SK-N-SH (cell line): ENCODE results near the gene SOAT2. TPM values are rescaled to one million over a fixed set of nuclear protein-coding genes. Genes with fewer than 3 reads are reported as not detected.

Source experiments
- CTCF ChIA-PET: fragments of 300-600, 350-600 bp; formaldehyde crosslinking; extraction: SDS; loops from one replicate; lab custom pipeline; 2021; lab: Yijun Ruan, JAX
- POLR2A ChIA-PET: fragments of 350-600 bp; sonication (Branson Sonifier 250); formaldehyde crosslinking; extraction: SDS; loops from one replicate; lab custom pipeline; 2020; ENCODE audit warnings: antibody characterized with exemption, inconsistent platforms; lab: Yijun Ruan, JAX
- DNase-seq: peaks from one replicate; pipeline ENCODE4 v3.0.0; 2012
- H2AFZ ChIP-seq: fragments of 200-600 bp; sonication (generic); 2 replicates; pipeline ENCODE4 v1.8.1; 2016; ENCODE audit warnings: antibody characterized with exemption, mild to moderate bottlenecking, low read depth
- H3F3A ChIP-seq: fragments of 200-600 bp; sonication (generic); replicated peaks from 2 replicates; pipeline ENCODE3; 2016; ENCODE audit warnings: antibody characterized with exemption, mild to moderate bottlenecking; ENCODE audit not compliant: insufficient read depth
- H3K27ac ChIP-seq, 2 experiments: fragments of 200-500 bp in 1 of 2; fragments of 200-600 bp in 1 of 2; sonication (Bioruptor generic) in 1 of 2; sonication (generic), shearing (Covaris generic) in 1 of 2; 2 replicates each; pipeline versions ENCODE4 v1.5.1 to v1.6.1; 2014 to 2016; ENCODE audit warnings: low read depth in 2 of 2, inconsistent platforms in 1 of 2, low read length in 1 of 2, mild to moderate bottlenecking in 1 of 2, mixed read lengths in 1 of 2
- H3K27me3 ChIP-seq: fragments of 200-600 bp; sonication (generic), shearing (Covaris generic); 2 replicates; pipeline ENCODE4 v1.6.1; 2016; ENCODE audit warnings: mixed run types; ENCODE audit not compliant: insufficient read depth
- H3K36me3 ChIP-seq, 2 experiments: fragments of 200-500 bp in 1 of 2; fragments of 200-600 bp in 1 of 2; sonication (Bioruptor generic) in 1 of 2; sonication (generic) in 1 of 2; replicated peaks in 1 of 2; 2 replicates each; pipeline versions ENCODE3 to v1.5.1; 2014 to 2016; ENCODE audit warnings: low read length in 1 of 2, mild to moderate bottlenecking in 1 of 2; ENCODE audit not compliant: insufficient read depth in 2 of 2, control insufficient read depth in 1 of 2
- H3K4me1 ChIP-seq, 2 experiments: fragments of 200-500 bp in 1 of 2; fragments of 200-600 bp in 1 of 2; sonication (Bioruptor generic) in 1 of 2; sonication (generic), shearing (Covaris generic) in 1 of 2; 2 replicates each; pipeline versions ENCODE4 v1.5.1 to v1.6.1; 2014 to 2016; ENCODE audit warnings: low read depth in 1 of 2, low read length in 1 of 2, mixed run types in 1 of 2; ENCODE audit not compliant: insufficient read depth in 2 of 2, control insufficient read depth in 1 of 2
- H3K4me2 ChIP-seq: fragments of 200-600 bp; sonication (generic), shearing (Covaris generic); 2 replicates; pipeline ENCODE4 v1.6.1; 2017; ENCODE audit warnings: mixed run types
- H3K4me3 ChIP-seq, 2 experiments: fragments of 200-500 bp in 1 of 2; fragments of 200-600 bp in 1 of 2; sonication (Bioruptor generic) in 1 of 2; sonication (generic), shearing (Covaris generic) in 1 of 2; 2 replicates each; pipeline versions ENCODE4 v1.5.1 to v1.8.1; 2014 to 2016; ENCODE audit warnings: low read depth in 2 of 2, inconsistent platforms in 1 of 2, low read length in 1 of 2, mild to moderate bottlenecking in 1 of 2, mixed read lengths in 1 of 2, moderate library complexity in 1 of 2
- H3K79me2 ChIP-seq: fragments of 200-600 bp; sonication (generic); 2 replicates; pipeline ENCODE4 v1.8.1; 2017; ENCODE audit warnings: mild to moderate bottlenecking; ENCODE audit not compliant: insufficient read depth
- H3K9ac ChIP-seq: fragments of 200-600 bp; sonication (generic); 2 replicates; pipeline ENCODE4 v1.6.1; 2017; ENCODE audit warnings: mixed run types
- H3K9me2 ChIP-seq: fragments of 200-600 bp; sonication (generic); 2 replicates; pipeline ENCODE4 v1.6.1; 2017; ENCODE audit warnings: mixed run types
- H3K9me3 ChIP-seq: fragments of 200-600 bp; sonication (generic); 2 replicates; pipeline ENCODE4 v1.6.1; 2017; ENCODE audit warnings: mixed run types, mild to moderate bottlenecking, moderate library complexity
- H4K20me1 ChIP-seq: fragments of 200-600 bp; sonication (generic); 2 replicates; pipeline ENCODE4 v1.6.1; 2017; ENCODE audit warnings: mild to moderate bottlenecking, mixed run types; ENCODE audit not compliant: insufficient read depth
- CTCF ChIP-seq: fragments of 200-600 bp; sonication (generic); IDR thresholded peaks from 2 replicates; pipeline ENCODE4 v1.6.1; 2017; ENCODE audit warnings: antibody characterized with exemption, mild to moderate bottlenecking, moderate library complexity
- ELF1 ChIP-seq: IDR thresholded peaks from 2 replicates; pipeline ENCODE4 v1.4.0; 2012
- EP300 ChIP-seq, 2 experiments: IDR thresholded peaks; 2 replicates each; pipeline versions ENCODE4 v1.4.0 to v1.6.1; 2012; ENCODE audit warnings: borderline replicate concordance in 1 of 2, low read depth in 1 of 2, low read length in 1 of 2
- FOXJ3 ChIP-seq: sonication (generic); formaldehyde crosslinking; IDR thresholded peaks from 2 replicates; pipeline ENCODE4 v1.5.1; 2020; ENCODE audit warnings: mild to moderate bottlenecking, missing genetic modification reagents
- FOXM1 ChIP-seq: IDR thresholded peaks from 2 replicates; pipeline ENCODE4 v1.4.0; 2012; ENCODE audit warnings: low read depth, mild to moderate bottlenecking
- GABPA ChIP-seq: IDR thresholded peaks from 2 replicates; pipeline ENCODE4 v1.4.0; 2012; ENCODE audit warnings: low read depth, mild to moderate bottlenecking
- GATA2 ChIP-seq: sonication (generic); formaldehyde crosslinking; IDR thresholded peaks from 2 replicates; pipeline ENCODE4 v1.5.0; 2020; ENCODE audit warnings: mild to moderate bottlenecking, missing genetic modification reagents
- MAX ChIP-seq: IDR thresholded peaks from 2 replicates; pipeline ENCODE4 v1.4.0; 2012; ENCODE audit warnings: low read depth
- MEF2A ChIP-seq: IDR thresholded peaks from 2 replicates; pipeline ENCODE4 v1.4.0; 2012; ENCODE audit warnings: low read depth, borderline replicate concordance
- MXI1 ChIP-seq: IDR thresholded peaks from 2 replicates; pipeline ENCODE4 v1.6.1; 2012; ENCODE audit warnings: mild to moderate bottlenecking, low read depth, low read length, improper control_type of control experiment
- NFIC ChIP-seq: IDR thresholded peaks from 2 replicates; pipeline ENCODE4 v1.4.0; 2012; ENCODE audit warnings: borderline replicate concordance
- NRF1 ChIP-seq: IDR thresholded peaks from 2 replicates; pipeline ENCODE4 v1.6.1; 2012; ENCODE audit warnings: low read depth, mild to moderate bottlenecking, low read length
- PBX3 ChIP-seq: IDR thresholded peaks from 2 replicates; pipeline ENCODE4; 2012
- POLR2AphosphoS5 ChIP-seq: IDR thresholded peaks from 2 replicates; pipeline ENCODE4 v1.6.1; 2012; ENCODE audit warnings: low read depth, low read length
- RCOR1 ChIP-seq: fragments of 150-350 bp; IDR thresholded peaks from 2 replicates; pipeline ENCODE4 v1.6.1; 2017; ENCODE audit warnings: antibody characterized with exemption, low read length
- RFX5 ChIP-seq: IDR thresholded peaks from 2 replicates; pipeline ENCODE4 v1.6.1; 2012; ENCODE audit warnings: mild to moderate bottlenecking, improper control_type of control experiment, low read length
- RXRA ChIP-seq: IDR thresholded peaks from 2 replicates; pipeline ENCODE4 v1.4.0; 2012; ENCODE audit warnings: low read depth, mild to moderate bottlenecking, borderline replicate concordance
- SIN3A ChIP-seq: IDR thresholded peaks from 2 replicates; pipeline ENCODE4 v1.6.1; 2012; ENCODE audit warnings: low read depth, mild to moderate bottlenecking, low read length, moderate library complexity, borderline replicate concordance
- TAF1 ChIP-seq: IDR thresholded peaks from 2 replicates; pipeline ENCODE4 v1.6.1; 2012; ENCODE audit warnings: low read depth, mild to moderate bottlenecking, low read length, moderate library complexity, borderline replicate concordance
- TEAD4 ChIP-seq: IDR thresholded peaks from 2 replicates; pipeline ENCODE4 v1.4.0; 2012; ENCODE audit warnings: mild to moderate bottlenecking, borderline replicate concordance; ENCODE audit not compliant: insufficient read depth
- WGBS: methylation state at CpG from one replicate; pipeline ENCODE4 v1.1.6; 2017; ENCODE audit warnings: low lambda C conversion rate; 5-methylcytosine and 5-hydroxymethylcytosine counted together
- polyA plus RNA-seq, 3 experiments: library from polyadenylated mRNA; depleted of rRNA; stranded (reverse); fragments of >200 nt; gene quantifications; 2 replicates each; pipeline ENCODE4 v1.2.3, GENCODE V29; 2012
- TF ChIP-seq, protein P1 (sequence below): fragments of 150-350 bp; IDR thresholded peaks from 2 replicates; pipeline ENCODE4 v1.6.1; 2016; ENCODE audit warnings: mild to moderate bottlenecking, low read depth, low read length
- TF ChIP-seq, protein P2 (sequence below): IDR thresholded peaks from 2 replicates; pipeline ENCODE4 v1.4.0; 2012; ENCODE audit warnings: low read depth, borderline replicate concordance

The SOAT2 gene
- polyA plus RNA-seq, 1 of the 3 experiments (the other 2 are of a cell fraction): 0.18 TPM

DNA sequence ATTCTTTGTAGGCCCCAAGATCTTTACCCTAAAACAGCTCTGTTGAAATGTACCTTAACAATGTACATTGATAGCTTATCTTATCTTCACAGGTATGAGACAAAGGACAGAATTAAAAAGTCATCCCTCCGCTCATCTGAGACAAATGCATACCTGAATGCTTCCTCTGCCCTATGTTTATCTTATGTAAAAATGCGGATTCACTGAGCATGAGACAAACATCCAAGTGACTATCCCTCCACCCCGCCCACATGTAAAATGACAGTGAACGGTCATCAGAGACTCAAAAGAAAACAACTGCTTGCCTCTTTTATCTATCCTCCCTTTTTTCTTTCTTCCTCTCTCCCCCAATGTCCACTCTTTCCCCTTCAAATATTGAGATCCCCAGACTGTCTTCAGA lies 40.1 kb downstream of the SOAT2 start:
- WGBS: 88% methylated on average over 4 of the region's 4 CpGs
- DNase-seq: no peak
- no peak overlapping the region for H3K27ac ChIP-seq
- no peak overlapping the region for H2AFZ ChIP-seq
- no peaks in the 10 kb centered on the region for H4K20me1 ChIP-seq
- ChIA-PET POLR2A (no interaction called here), CTCF (no interaction called here)
- no peak overlapping the region for H3K4me3 ChIP-seq
- H3K9me3 ChIP-seq: no peaks in the 10 kb centered on the region
- H3K27me3 ChIP-seq: no peaks in the 10 kb centered on the region
- H3K4me1 ChIP-seq: no peaks in the 10 kb centered on the region
- no peak for TF ChIP-seq SIN3A
- TF ChIP-seq MAX: no peak
- TF ChIP-seq POLR2AphosphoS5: no peak
- TF ChIP-seq NRF1: no peak
- TF ChIP-seq GATA2 (CRISPR knock-in tag): no peak
- no peak for TF ChIP-seq PBX3
- TF ChIP-seq FOXM1: no peak
- no peak for TF ChIP-seq NFIC
- TF ChIP-seq, all 33 proteins: peak for 0
- Histone ChIP-seq H3K36me3 (no peaks in the 10 kb centered on the region), H3K79me2 (no peaks in the 10 kb centered on the region), H3K9me2 (no peaks in the 10 kb centered on the region), H3K9ac (no peak overlapping the region), H3K4me2 (no peak overlapping the region), H3F3A (peaks cover 7% of the 10 kb centered on the region)

DNA sequence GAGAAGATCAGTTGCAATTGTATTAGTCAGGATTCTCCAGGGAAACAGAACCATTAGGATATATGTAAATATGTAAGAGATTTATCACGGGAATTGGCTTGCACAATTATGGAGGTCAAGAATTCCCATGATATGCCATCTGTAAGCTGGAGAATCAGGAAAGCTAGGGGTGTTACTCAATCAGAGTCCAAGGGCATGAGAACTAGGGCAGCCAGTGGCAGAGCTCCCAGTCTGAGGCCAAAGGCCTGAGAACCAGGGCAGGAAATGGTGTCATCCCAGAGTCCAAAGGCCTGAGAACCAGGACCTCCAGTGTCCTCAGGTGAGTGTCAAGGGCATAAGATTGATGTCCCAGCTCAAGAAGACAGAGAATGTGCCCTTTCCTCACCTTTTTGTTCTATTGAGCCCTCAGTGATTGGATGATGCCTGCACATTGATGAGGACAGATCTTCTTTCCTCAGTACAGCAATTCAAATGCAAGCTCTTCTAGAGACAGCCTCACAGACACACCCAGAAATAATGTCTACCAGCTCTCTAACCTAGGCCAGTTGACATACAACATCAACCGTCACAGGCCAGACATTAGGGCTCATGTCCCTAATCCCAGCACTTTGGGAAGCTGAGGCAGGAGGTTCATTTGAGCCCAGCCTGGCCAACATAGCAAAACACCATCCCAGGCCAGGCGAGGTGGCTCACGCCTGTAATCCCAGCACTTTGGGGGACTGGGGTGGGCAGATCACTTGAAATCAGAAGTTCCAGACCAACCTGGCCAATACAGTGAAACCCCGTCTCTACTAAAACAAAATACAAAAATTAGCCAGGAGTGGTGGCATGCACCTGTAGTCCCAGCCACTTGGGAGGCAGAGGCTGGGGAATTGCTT lies 42.3 kb downstream of the SOAT2 start:
- H3K9me2 ChIP-seq: no peaks in the 10 kb centered on the region
- ChIA-PET CTCF (interaction anchor here (1.1 to 2.1 kb wide), 3 partner anchors 14 to 80 kb away, joined by 3 to 12 read pairs (median 7); no protein-coding TSS in a partner anchor), POLR2A (interaction anchor here (0.9 kb wide), 1 partner anchor 16 kb away, joined by 3 read pairs; no protein-coding TSS in a partner anchor)
- peaks cover 7% of the 10 kb centered on the region for H3F3A ChIP-seq
- DNase-seq: no peak
- WGBS: 83% methylated on average over 5 of the region's 5 CpGs
- no peak overlapping the region for H3K27ac ChIP-seq
- no peaks in the 10 kb centered on the region for H3K27me3 ChIP-seq
- H3K4me1 ChIP-seq: no peaks in the 10 kb centered on the region
- no peak overlapping the region for H3K4me2 ChIP-seq
- no peaks in the 10 kb centered on the region for H4K20me1 ChIP-seq
- H3K79me2 ChIP-seq: no peaks in the 10 kb centered on the region
- H2AFZ ChIP-seq: no peak overlapping the region
- no peak overlapping the region for H3K4me3 ChIP-seq
- H3K9me3 ChIP-seq: no peaks in the 10 kb centered on the region
- H3K36me3 ChIP-seq: no peaks in the 10 kb centered on the region
- H3K9ac ChIP-seq: no peak overlapping the region
- TF ChIP-seq GABPA (no peak), MEF2A (no peak), ELF1 (no peak), NRF1 (no peak), MXI1 (no peak), RFX5 (no peak), TAF1 (no peak), RXRA (no peak), EP300 (IDR thresholded peaks at IDR 0.05; ENCODE audit: borderline replicate concordance in 1 of 2, low read depth in 1 of 2, low read length in 1 of 2) (no peak), RCOR1 (no peak), MAX (no peak), GATA2 (CRISPR knock-in tag) (no peak), FOXJ3 (CRISPR knock-in tag) (no peak), TEAD4 (no peak), CTCF (no peak)
- TF ChIP-seq, protein P1, sequence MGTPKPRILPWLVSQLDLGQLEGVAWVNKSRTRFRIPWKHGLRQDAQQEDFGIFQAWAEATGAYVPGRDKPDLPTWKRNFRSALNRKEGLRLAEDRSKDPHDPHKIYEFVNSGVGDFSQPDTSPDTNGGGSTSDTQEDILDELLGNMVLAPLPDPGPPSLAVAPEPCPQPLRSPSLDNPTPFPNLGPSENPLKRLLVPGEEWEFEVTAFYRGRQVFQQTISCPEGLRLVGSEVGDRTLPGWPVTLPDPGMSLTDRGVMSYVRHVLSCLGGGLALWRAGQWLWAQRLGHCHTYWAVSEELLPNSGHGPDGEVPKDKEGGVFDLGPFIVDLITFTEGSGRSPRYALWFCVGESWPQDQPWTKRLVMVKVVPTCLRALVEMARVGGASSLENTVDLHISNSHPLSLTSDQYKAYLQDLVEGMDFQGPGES: no peak
- TF ChIP-seq, protein P2, sequence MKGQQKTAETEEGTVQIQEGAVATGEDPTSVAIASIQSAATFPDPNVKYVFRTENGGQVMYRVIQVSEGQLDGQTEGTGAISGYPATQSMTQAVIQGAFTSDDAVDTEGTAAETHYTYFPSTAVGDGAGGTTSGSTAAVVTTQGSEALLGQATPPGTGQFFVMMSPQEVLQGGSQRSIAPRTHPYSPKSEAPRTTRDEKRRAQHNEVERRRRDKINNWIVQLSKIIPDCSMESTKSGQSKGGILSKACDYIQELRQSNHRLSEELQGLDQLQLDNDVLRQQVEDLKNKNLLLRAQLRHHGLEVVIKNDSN: no peak
